ENCODE measurements around the gene MYL12B.
"Not testable (repeated sequence)": the region's sequence is repeated elsewhere in the genome, so short reads cannot be mapped to it uniquely, and the experiment has no call there.

DNA sequence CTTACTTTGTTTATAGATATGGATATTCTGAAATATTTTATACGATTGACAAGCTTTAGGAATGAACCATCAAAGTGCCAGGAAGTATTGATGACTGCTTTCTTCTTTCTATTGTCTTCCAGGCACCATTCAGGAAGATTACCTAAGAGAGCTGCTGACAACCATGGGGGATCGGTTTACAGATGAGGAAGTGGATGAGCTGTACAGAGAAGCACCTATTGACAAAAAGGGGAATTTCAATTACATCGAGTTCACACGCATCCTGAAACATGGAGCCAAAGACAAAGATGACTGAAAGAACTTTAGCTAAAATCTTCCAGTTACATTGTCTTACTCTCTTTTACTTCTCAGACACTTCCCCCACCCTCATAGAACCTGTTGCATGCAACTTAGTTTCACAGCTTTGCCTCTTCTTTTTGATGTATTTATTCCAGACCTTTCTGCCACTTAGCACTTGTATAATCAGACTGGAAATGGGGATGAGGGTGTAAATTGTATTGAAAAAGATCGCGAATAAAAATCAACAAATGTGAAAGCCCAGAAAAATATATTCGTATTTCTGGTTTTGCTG is 15.8 kb downstream of the MYL12B start:
- TF ChIP-seq SUZ12 (IDR thresholded peaks at IDR 0.05; ENCODE audit: extremely low read depth, insufficient read depth, insufficient read length); YY1 (IDR thresholded peaks at IDR 0.05; ENCODE audit: insufficient read depth, insufficient read length); ZNF274 (IDR thresholded peaks at IDR 0.05; ENCODE audit: low read depth, low read length): not testable (repeated sequence)
